Glomerular endothelial cell (primary cell): Measurements from ENCODE around the gene PLIN3. TPM values are rescaled to one million over a fixed set of nuclear protein-coding genes. Genes with fewer than 3 reads are reported as not detected.
"Not testable (repeated sequence)": the region's sequence is repeated elsewhere in the genome, so short reads cannot be mapped to it uniquely, and the experiment has no call there.

Experiments used
- DNase-seq: peaks from one replicate; pipeline ENCODE4 v3.0.0-alpha.2; 2011; ENCODE audit warnings: low read depth, low spot score; ENCODE audit errors: extremely low read depth
- total RNA-seq: library from RNA; depleted of rRNA; stranded (reverse); fragments of >200 nt; gene quantifications from 2 replicates; pipeline ENCODE4 v1.2.3, GENCODE V29; 2015

PLIN3 gene
- total RNA-seq, 1 donor from 2014 or later: 105 TPM

DNA sequence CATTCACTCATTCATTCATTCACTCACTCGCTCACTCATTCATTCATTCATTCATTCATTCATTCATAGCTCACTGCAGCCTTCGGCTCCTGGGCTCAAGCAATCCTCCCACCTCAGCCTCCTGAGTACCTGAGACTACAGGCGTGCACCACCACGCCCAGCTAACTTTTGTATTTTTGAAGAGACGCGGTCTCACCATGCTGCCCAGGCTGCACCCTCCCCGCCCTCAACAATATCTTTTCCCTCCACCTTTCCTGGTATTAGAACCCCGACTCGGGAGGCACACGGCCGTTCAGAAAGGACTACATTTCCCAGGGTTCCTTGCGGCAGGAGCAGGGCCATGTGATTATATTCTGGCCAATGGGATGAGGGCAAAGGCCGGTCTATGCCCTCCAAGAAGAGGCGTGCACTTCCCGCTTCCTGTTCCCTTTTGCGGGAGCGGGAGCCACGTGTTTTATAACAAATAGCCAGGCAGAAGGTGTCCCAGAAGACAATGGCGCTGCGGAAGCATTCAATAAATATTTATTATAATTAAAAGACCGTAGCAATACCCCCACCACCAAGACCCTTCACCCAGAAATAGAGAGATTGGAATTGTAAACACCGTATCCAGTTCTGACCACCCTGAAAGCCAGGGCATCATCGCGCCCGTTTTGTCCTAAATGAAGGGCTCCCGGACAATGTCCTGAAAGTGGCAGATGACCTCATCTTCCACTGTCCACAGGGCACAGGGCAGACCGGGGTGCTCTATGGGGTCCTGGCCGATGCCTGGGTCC, 51.9 kb downstream of the PLIN3 start:
- no peak for DNase-seq

- no peak for DNase-seq
Observed at GRCh38 chr19:4814625-4815425, 52.6 kb downstream of the PLIN3 start.

GRCh38 chr19:4811328-4812131, 55.9 kb downstream of the PLIN3 start:
- no peak for DNase-seq

- no peak for DNase-seq
Observed at GRCh38 chr19:4807188-4807587, 60.3 kb downstream of the PLIN3 start.

DNA sequence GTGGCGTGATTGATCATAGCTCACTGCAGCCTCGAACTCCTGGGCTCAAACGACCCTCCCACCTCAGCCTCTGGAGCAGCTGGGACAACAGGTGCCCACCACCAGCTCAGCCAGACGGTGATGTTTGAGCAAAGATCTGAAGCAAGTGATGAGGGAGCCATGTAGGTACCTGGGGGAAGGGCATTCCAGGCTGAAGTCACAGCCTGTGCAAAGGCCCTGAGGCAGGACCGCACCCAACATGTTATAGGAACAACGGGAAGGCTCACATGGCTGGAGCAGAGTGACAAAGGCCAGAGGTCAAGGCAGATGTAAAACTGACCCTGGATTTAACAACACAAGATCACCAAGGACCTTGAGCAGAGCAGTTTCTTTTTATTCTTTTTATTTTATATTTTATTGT, 61.1 kb downstream of the PLIN3 start:
- no peak for DNase-seq

DNA sequence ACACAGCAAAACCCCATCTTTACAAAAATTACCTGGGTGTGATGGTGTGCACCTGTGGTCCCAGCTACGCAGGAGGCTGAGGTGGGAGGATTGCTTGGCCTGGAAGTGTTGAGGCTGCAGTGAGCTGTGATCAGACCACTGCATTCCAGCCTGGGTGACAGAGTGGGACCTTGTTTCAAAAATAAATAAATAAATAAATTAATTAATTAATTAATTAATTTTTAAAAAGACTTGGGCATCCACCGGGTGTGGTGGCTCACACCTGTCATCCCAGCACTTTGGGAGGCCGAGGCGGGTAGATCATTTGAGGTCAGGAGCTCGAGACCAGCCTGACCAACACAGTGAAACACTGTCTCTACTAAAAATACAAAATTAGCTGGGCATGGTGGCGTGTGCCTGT, 62.3 kb downstream of the PLIN3 start:
- not testable (repeated sequence) for DNase-seq

DNA sequence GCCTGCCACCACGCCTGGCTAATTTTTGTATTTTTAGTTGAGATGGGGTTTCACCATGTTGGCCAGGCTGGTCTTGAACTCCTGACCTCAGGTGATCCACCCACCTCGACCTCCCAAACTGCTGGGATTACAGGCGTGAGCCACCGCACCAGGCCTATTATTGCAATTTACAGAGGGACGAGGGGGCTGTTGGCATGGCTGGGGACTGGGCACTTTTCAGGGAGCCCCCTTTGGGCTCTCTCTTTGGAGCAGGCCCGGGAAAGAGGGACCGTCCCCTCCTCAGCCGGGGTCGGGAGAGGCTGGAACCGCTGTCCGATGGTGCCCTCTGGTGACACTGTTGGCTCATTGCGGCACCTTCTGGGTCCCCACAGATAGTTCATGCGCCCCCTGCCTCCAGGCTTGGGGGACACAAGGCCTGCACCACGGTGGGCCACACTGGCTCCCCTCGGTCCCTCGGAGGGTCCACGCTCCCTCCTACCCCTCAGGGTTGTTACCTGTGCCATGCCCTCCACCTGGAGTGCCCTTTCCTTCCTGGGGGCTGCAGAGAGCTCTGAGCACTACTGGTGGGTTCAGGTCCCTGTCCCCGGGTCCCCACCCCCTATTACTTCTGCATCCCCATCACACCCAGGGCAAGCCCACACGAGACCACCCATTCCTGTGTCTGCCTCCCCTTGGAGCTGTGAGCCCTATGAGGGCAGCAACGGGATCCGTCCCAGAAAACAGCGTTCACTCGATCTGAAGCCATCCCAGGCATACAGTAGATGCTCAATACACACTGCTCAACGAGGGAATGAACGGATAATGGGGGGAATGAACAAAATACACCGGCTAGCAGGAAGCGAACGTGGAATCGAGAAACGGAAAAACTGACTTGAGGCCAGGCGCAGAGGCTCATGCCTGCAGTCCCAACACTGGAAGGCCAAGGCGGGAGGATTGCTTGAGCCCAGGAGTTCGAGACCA, 63.5 kb downstream of the PLIN3 start:
- DNase-seq: no peak

GRCh38 chr19:4802711-4803110, 64.8 kb downstream of the PLIN3 start:
- no peak for DNase-seq

DNA sequence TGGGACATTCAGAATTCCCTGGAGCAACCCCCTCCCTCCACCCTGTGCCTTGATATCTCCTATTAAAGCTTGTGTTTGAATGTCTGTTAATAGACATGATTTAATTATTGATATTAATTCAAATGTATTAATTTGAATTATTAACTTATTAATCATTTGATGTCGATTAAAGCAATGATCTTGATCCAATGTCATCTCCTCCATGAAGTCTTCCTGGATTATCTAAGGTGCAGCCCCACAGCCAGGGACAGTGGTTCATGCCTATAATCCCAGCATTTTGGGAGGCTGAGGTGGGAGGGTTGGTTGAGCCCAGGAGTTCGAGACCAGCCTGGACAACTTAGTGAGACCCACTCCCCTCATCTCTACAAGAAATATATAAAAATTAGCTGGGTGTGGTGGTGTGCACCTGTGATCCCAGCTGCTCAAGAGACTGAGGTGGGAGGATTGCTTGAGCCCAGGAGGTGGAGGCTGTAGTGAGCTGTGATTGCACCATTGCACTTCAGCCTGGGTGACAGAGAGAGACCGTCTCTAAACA, 66.3 kb downstream of the PLIN3 start:
- no peak for DNase-seq

DNA sequence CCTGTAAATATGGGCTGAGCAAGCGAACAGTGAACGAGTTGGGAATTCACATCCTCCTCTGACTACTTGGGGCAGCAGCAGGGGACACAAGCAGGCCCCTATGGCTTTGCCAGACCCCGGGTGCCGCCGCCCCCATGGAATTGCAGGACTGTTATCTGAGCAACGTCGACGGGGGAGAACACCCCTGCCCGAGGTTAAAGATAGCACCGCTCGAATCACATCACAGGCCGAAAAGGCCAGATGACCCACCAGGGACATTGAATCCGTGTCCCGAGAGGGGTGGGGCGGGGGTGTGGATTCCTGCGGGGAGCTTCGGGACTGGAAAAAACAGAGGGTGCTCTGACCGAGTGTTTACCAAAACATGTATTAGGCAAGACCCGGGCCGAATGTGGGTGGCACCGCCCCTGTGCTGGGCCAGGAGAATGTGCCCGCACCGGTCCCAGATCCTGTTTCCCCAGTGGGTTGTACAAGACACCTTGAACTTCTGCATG, 66.8 kb downstream of the PLIN3 start:
- no peak for DNase-seq

DNA sequence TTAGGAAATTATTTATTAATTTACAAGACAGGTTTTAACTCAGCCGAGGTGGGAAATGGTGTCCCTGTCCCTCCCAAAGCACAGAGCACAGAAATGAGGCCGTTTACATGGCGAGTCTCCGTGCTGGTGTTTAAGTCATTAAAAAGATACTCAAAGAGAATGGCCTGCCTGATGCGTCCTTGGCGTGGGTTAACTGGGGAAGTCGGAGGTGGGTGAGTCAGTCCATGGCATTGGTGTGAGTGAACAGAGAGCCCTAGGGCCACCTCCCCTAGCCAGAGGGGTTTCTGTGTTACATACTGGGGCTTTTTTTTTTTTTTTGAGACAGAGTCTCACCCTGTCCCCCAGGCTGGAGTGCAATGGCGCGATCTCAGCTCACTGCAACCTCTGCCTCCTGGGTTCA, 72.1 kb downstream of the PLIN3 start:
- DNase-seq: no peak

GRCh38 chr19:4794971-4795370, 72.5 kb downstream of the PLIN3 start:
- DNase-seq: no peak

DNA sequence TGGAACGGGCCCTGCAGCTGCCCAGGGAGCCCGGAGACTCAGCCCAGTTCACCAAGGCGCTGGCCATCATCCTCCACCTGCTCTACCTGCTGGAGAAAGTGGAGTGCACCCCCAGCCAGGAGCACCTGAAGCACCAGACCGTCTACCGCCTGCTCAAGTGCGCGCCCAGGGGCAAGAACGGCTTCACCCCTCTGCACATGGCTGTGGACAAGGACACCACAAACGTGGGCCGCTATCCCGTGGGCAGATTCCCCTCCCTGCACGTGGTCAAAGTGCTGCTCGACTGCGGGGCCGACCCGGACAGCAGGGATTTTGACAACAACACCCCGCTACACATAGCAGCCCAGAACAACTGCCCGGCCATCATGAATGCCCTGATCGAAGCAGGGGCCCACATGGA, 74.2 kb downstream of the PLIN3 start:
- not testable (repeated sequence) for DNase-seq

DNA sequence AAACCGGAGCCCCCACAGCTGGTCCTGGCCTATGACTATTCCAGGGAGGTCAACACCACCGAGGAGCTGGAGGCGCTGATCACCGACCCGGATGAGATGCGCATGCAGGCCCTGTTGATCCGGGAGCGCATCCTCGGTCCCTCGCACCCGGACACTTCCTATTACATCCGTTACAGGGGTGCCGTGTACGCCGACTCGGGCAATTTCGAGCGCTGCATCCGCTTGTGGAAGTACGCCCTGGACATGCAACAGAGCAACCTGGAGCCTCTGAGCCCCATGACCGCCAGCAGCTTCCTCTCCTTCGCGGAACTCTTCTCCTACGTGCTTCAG, 74.6 kb downstream of the PLIN3 start:
- DNase-seq: not testable (repeated sequence)

DNA sequence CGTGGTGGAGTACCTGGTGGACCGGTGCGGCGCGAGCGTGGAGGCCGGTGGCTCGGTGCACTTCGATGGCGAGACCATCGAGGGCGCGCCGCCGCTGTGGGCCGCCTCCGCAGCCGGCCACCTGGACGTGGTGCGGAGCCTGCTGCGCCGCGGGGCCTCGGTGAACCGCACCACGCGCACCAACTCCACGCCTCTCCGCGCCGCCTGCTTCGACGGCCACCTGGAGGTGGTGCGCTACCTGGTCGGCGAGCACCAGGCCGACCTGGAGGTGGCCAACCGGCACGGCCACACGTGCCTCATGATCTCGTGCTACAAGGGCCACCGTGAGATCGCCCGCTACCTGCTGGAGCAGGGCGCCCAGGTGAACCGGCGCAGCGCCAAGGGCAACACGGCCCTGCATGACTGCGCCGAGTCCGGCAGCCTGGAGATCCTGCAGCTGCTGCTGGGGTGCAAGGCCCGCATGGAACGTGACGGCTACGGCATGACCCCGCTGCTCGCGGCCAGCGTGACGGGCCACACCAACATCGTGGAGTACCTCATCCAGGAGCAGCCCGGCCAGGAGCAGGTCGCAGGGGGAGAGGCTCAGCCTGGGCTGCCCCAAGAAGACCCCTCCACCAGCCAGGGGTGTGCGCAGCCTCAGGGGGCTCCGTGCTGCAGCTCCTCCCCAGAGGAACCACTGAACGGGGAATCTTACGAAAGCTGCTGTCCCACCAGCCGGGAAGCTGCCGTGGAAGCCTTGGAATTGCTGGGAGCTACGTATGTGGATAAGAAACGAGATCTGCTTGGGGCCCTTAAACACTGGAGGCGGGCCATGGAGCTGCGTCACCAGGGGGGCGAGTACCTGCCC, 75.2 kb downstream of the PLIN3 start:
- DNase-seq: not testable (repeated sequence)

DNA sequence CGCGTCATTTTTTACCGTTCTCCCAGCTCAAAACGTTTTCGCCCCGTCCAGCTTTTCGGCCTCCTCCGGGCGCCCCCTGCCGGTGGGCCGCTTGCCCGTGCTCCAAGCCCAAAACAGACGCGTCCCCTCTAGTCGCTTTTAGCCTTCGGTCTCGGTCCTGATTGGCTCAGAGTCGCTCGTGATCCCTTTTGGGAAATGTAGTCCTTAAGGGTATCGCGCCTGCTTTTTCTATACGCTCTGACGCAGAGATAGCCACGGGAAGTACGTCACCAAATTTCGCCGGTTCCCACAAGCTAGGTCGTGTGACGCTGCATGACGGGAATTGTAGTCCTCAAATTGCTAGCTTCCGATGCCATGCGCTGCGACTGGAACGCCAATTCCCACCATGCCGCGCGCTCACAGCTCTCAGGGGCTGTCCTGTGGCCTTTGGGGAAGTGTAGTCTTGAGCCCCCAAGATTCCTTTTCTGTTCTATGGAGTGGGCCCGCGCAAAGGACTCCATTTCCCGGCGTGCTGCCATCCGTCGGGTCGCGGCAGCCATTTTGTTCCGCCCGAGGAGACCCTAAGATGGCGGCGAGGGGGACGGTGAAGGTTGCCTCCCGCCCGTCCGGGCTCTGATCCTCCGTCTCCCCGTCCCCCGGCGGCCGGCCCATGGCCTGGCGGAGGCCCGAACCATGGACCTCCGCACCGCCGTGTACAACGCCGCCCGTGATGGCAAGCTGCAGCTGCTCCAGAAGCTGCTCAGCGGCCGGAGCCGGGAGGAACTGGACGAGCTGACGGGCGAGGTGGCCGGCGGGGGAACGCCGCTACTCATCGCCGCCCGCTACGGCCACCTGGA, 76.1 kb downstream of the PLIN3 start, which contains the start of gene FEM1A:
Gene FEM1A, plus strand, starts transcription at position 552 of the 836 bp plus-strand sequence. Its CDS starts 121 bp downstream, at position 673.
- DNase-seq: peak; percentile 100
